ENCODE data around the gene TMEM109. TPM values are rescaled to one million over a fixed set of nuclear protein-coding genes. Genes with fewer than 3 reads are reported as not detected.

Gene TMEM109
- total and polyA plus RNA-seq, 2 of the 13 experiments (the other 11 are each of a cell fraction or from before 2014, with no cell fraction given): 7.7 to 18.0 TPM

DNA sequence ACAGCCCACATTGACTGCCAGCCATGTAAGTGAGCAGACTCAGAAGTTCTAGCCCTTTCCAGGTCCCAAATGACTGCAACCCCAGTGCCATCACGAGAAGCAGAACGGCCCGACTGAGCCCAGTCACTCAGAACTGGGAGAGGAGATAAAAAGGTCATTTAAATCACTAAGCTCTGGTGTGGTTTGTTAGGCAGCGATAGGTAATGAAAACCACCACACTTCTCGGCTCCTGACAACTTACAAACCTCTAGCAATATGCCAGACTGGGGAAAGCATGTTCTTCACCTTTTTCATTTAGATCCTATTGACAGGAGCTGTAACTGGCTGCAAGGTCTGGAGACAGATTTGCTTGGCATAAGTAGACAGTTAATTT is 31.3 kb downstream of the TMEM109 start (continued):
- TF ChIP-seq, protein P1, sequence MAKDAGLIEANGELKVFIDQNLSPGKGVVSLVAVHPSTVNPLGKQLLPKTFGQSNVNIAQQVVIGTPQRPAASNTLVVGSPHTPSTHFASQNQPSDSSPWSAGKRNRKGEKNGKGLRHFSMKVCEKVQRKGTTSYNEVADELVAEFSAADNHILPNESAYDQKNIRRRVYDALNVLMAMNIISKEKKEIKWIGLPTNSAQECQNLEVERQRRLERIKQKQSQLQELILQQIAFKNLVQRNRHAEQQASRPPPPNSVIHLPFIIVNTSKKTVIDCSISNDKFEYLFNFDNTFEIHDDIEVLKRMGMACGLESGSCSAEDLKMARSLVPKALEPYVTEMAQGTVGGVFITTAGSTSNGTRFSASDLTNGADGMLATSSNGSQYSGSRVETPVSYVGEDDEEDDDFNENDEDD (CRISPR knock-in tag; IDR thresholded peaks at IDR 0.05; ENCODE audit: borderline replicate concordance): no peak
- TF ChIP-seq, protein P2, sequence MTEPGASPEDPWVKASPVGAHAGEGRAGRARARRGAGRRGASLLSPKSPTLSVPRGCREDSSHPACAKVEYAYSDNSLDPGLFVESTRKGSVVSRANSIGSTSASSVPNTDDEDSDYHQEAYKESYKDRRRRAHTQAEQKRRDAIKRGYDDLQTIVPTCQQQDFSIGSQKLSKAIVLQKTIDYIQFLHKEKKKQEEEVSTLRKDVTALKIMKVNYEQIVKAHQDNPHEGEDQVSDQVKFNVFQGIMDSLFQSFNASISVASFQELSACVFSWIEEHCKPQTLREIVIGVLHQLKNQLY (CRISPR knock-in tag; IDR thresholded peaks at IDR 0.05): no peak
- TF ChIP-seq RXRB (CRISPR knock-in tag; IDR thresholded peaks at IDR 0.05; ENCODE audit: borderline replicate concordance) (no peak), SP2 (CRISPR knock-in tag; IDR thresholded peaks at IDR 0.05) (no peak), NR2F6 (IDR thresholded peaks at IDR 0.05) (no peak), NR2F6 (CRISPR knock-in tag; IDR thresholded peaks at IDR 0.05) (no peak), NFIC (IDR thresholded peaks at IDR 0.05; ENCODE audit: low read length) (no peak)

DNA sequence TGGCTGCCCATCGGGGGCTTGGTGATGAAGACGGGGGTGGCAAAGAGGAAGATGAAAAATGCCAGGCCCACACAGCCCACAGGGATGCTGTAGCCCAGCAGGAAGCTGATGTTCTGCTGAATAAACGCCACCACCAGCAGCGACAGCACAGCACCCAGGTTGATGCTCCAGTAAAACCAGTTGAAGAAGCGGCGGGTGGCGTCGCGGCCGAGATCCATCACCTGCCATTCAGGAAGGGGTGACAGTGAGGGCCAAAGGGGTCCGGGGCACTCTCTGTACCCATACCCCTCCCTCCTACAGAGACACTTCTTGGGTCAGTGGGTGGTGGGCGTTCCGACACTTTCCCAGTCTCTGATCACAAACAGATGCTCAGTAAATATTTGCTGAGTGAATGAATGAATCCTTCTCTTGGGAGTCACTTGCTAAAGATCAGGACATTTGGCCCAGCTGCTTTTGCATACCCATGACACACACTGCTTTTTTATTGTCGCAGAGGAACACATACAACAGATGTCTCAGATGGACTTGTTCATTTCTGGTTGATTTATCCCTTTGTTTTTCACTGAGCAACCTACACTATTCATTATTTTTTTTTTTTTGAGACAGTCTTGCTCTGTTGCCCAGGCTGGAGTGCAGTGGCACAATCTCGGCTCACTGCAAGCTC is 32.8 kb downstream of the TMEM109 start:
- no peaks in the 10 kb centered on the region for H3K36me3 ChIP-seq (replicated peaks in 1 of 2; ENCODE audit: control insufficient read depth in 1 of 2, insufficient read depth in 2 of 2, low read length in 2 of 2)
- POLR2A ChIA-PET: no interaction called here
- no TSS peak for BruUV-seq (replicated peaks)
- no peak overlapping the region for H3K27ac ChIP-seq (ENCODE audit: extremely low read length, insufficient read depth, low read length)
- no peak for FAIRE-seq
- H4K20me1 ChIP-seq (ENCODE audit: insufficient read depth, low read length): no peaks in the 10 kb centered on the region
- no peaks in the 10 kb centered on the region for H3K4me1 ChIP-seq (ENCODE audit: insufficient read depth, low read length)
- no peak overlapping the region for H2AFZ ChIP-seq (ENCODE audit: low read length)
- intact Hi-C loops (cut with micrococcal nuclease; ENCODE audit: unreplicated experiment) (no loop called here), in situ Hi-C loops (cut with HindIII; ENCODE audit: extremely low pct_ligation_motif_present, low pct_unique_long_range_greater_than_20kb) (no loop called here)
- no peak overlapping the region for H3K4me3 ChIP-seq (replicated peaks in 1 of 3; ENCODE audit: insufficient read depth in 1 of 3, low read depth in 2 of 3, low read length in 3 of 3)
- H3K79me2 ChIP-seq (ENCODE audit: insufficient read depth, low read length): no peaks in the 10 kb centered on the region
- no peak for ATAC-seq
- H3K27me3 ChIP-seq (ENCODE audit: control insufficient read depth in 1 of 2, insufficient read depth in 2 of 2, low read length in 2 of 2): peaks cover 0 to 7% of the 10 kb centered on the region in 2 experiments; a peak in 2 of 5 replicates
- 46% methylated on average over 6 of the region's 15 CpGs for WGBS (ENCODE audit: low lambda C conversion rate)
- TF ChIP-seq SAFB2 (CRISPR knock-in tag; IDR thresholded peaks at IDR 0.05; ENCODE audit: borderline replicate concordance, low read depth) (no peak), TOE1 (CRISPR knock-in tag; IDR thresholded peaks at IDR 0.05) (no peak), PHF20 (CRISPR knock-in tag; IDR thresholded peaks at IDR 0.05) (no peak), XBP1 (CRISPR knock-in tag; IDR thresholded peaks at IDR 0.05) (no peak), ZNF253 (CRISPR knock-in tag; IDR thresholded peaks at IDR 0.05; ENCODE audit: borderline replicate concordance) (no peak), SMAD1 (CRISPR knock-in tag; IDR thresholded peaks at IDR 0.05; ENCODE audit: borderline replicate concordance, low read depth) (no peak), ETV5 (CRISPR knock-in tag; IDR thresholded peaks at IDR 0.05; ENCODE audit: borderline replicate concordance) (no peak), KDM5B (CRISPR knock-in tag; IDR thresholded peaks at IDR 0.05; ENCODE audit: borderline replicate concordance) (no peak), ZNF430 (CRISPR knock-in tag; IDR thresholded peaks at IDR 0.05) (no peak), SPEN (CRISPR knock-in tag; IDR thresholded peaks at IDR 0.05; ENCODE audit: low read depth) (no peak), ZNF557 (CRISPR knock-in tag; IDR thresholded peaks at IDR 0.05) (no peak), KAT2B (IDR thresholded peaks at IDR 0.05; ENCODE audit: borderline replicate concordance, low read depth, low read length) (no peak), CBX5 (CRISPR knock-in tag; IDR thresholded peaks at IDR 0.05; ENCODE audit: borderline replicate concordance) (no peak)
- TF ChIP-seq, protein P3, sequence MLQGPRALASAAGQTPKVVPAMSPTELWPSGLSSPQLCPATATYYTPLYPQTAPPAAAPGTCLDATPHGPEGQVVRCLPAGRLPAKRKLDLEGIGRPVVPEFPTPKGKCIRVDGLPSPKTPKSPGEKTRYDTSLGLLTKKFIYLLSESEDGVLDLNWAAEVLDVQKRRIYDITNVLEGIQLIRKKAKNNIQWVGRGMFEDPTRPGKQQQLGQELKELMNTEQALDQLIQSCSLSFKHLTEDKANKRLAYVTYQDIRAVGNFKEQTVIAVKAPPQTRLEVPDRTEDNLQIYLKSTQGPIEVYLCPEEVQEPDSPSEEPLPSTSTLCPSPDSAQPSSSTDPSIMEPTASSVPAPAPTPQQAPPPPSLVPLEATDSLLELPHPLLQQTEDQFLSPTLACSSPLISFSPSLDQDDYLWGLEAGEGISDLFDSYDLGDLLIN (CRISPR knock-in tag; IDR thresholded peaks at IDR 0.05; ENCODE audit: borderline replicate concordance): no peak
- TF ChIP-seq, protein P4, sequence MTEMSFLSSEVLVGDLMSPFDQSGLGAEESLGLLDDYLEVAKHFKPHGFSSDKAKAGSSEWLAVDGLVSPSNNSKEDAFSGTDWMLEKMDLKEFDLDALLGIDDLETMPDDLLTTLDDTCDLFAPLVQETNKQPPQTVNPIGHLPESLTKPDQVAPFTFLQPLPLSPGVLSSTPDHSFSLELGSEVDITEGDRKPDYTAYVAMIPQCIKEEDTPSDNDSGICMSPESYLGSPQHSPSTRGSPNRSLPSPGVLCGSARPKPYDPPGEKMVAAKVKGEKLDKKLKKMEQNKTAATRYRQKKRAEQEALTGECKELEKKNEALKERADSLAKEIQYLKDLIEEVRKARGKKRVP (CRISPR knock-in tag; IDR thresholded peaks at IDR 0.05): no peak
- no peak for DNase-seq (ENCODE audit: low spot score)
- H3K9ac ChIP-seq (ENCODE audit: insufficient read depth, low read depth, low read length): no peak overlapping the region
- H3K9me3 ChIP-seq (ENCODE audit: low read length): no peaks in the 10 kb centered on the region
- CTCF ChIA-PET (ENCODE audit: low intra/inter-chr PET ratio, low total read pairs): no interaction called here
- no peak overlapping the region for H3K4me2 ChIP-seq (ENCODE audit: low read depth, low read length)
